ENCODE data around the gene PTPRD.

PTPRD gene

GRCh38 chr9:8686516-8686915, 1926.3 kb downstream of the PTPRD start:
- in situ Hi-C loops (cut with MboI; ENCODE audit: low sequenced_read_pairs, unreplicated experiment), result no loop called here
- DNase-seq (ENCODE audit: low spot score), result no peak
- no peak for TF ChIP-seq CTCF (IDR thresholded peaks at IDR 0.05; ENCODE audit: borderline replicate concordance, control extremely low read depth, extremely low read depth, insufficient read depth, missing control alignments)

- in situ Hi-C loops (cut with MboI; ENCODE audit: low sequenced_read_pairs, unreplicated experiment), result no loop called here
- no peak for TF ChIP-seq CTCF (IDR thresholded peaks at IDR 0.05; ENCODE audit: borderline replicate concordance, control extremely low read depth, extremely low read depth, insufficient read depth, missing control alignments)
- no peak for DNase-seq (ENCODE audit: low spot score)
These were observed 1927.0 kb downstream of the PTPRD start for GRCh38 chr9:8685825-8686224.

- in situ Hi-C loops (cut with MboI; ENCODE audit: low sequenced_read_pairs, unreplicated experiment), result no loop called here
- TF ChIP-seq CTCF (IDR thresholded peaks at IDR 0.05; ENCODE audit: borderline replicate concordance, control extremely low read depth, extremely low read depth, insufficient read depth, missing control alignments), result no peak
- no peak for DNase-seq (ENCODE audit: low spot score)
These were observed 1927.7 kb downstream of the PTPRD start for GRCh38 chr9:8684978-8685708.

GRCh38 chr9:8683496-8683895, 1929.3 kb downstream of the PTPRD start:
- no peak for DNase-seq (ENCODE audit: low spot score)
- in situ Hi-C loops (cut with MboI; ENCODE audit: low sequenced_read_pairs, unreplicated experiment), result no loop called here

GRCh38 chr9:8680658-8681057, 1932.1 kb downstream of the PTPRD start:
- in situ Hi-C loops (cut with MboI; ENCODE audit: low sequenced_read_pairs, unreplicated experiment), result no loop called here

More at GRCh38 chr9:8683496-8683895, 1929.3 kb downstream of the PTPRD start:
- TF ChIP-seq CTCF (IDR thresholded peaks at IDR 0.05; ENCODE audit: borderline replicate concordance, control extremely low read depth, extremely low read depth, insufficient read depth, missing control alignments), result no peak

GRCh38 chr9:8680157-8680556, 1932.6 kb downstream of the PTPRD start:
- no peak for DNase-seq (ENCODE audit: low spot score)
- no peak for TF ChIP-seq CTCF (IDR thresholded peaks at IDR 0.05; ENCODE audit: borderline replicate concordance, control extremely low read depth, extremely low read depth, insufficient read depth, missing control alignments)
- in situ Hi-C loops (cut with MboI; ENCODE audit: low sequenced_read_pairs, unreplicated experiment), result no loop called here

More at GRCh38 chr9:8680658-8681057, 1932.1 kb downstream of the PTPRD start:
- no peak for TF ChIP-seq CTCF (IDR thresholded peaks at IDR 0.05; ENCODE audit: borderline replicate concordance, control extremely low read depth, extremely low read depth, insufficient read depth, missing control alignments)
- DNase-seq (ENCODE audit: low spot score), result no peak

Measured in GM13976 (cell line).